AG10803 (cell line): Measurements from ENCODE around the gene AKNA.

Experiments used
- DNase-seq: peaks from one replicate; pipeline ENCODE4 v3.0.0; 2010; ENCODE audit warnings: low read depth
- H3K4me3 ChIP-seq: 2 replicates; pipeline ENCODE4 v1.5.1; 2011; ENCODE audit warnings: mild to moderate bottlenecking, low read length, control low read depth
- TF ChIP-seq, protein P1 (sequence below): conservative IDR thresholded peaks from 2 replicates; pipeline ENCODE4 v1.5.1; 2011; ENCODE audit warnings: mild to moderate bottlenecking, low read length, control low read depth, inconsistent platforms

The AKNA gene

DNA sequence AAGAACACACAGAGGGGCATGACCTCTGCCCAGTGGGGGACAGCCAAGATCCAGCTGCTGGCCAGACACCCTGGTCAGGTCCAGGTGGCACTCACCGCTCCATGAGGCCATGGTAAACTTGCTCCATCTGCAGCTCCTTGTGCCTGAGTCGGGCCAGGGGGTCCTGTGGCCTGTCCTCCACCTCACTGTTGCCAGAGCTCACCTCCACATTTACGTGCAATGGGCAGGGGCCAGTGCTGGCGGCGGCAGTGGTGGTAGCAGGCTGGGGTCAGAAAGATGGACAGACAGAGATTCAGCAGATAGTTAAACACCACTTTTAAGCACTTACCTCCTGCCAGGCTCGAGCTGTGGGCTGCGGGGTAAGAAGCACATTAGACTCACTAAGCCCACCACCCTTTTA, 28.0 kb downstream of the AKNA start:
- TF ChIP-seq, protein P1, sequence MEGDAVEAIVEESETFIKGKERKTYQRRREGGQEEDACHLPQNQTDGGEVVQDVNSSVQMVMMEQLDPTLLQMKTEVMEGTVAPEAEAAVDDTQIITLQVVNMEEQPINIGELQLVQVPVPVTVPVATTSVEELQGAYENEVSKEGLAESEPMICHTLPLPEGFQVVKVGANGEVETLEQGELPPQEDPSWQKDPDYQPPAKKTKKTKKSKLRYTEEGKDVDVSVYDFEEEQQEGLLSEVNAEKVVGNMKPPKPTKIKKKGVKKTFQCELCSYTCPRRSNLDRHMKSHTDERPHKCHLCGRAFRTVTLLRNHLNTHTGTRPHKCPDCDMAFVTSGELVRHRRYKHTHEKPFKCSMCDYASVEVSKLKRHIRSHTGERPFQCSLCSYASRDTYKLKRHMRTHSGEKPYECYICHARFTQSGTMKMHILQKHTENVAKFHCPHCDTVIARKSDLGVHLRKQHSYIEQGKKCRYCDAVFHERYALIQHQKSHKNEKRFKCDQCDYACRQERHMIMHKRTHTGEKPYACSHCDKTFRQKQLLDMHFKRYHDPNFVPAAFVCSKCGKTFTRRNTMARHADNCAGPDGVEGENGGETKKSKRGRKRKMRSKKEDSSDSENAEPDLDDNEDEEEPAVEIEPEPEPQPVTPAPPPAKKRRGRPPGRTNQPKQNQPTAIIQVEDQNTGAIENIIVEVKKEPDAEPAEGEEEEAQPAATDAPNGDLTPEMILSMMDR = no peak
- no peak for DNase-seq
- H3K4me3 ChIP-seq = no peak overlapping the region

DNA sequence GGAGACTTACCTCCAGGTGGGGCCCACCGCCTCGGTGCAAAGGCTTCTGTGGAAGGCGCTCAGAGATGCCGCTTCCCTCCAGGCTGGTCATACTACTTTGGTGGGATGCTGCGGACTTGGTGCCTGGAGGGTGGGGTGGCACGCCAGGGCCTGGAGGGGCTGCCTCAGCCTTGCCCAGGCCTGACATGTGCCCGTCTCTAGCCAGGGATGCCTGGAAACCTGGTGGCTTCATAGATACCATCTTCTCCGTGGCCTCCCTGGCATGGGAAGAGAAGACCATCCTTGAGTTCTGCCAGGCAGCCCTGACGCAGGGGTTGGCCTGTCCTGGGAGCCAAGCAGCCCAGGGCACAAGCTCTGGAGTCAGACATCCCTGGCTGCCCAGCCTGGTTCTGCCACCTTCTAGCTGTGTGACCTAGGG, 29.9 kb downstream of the AKNA start:
- H3K4me3 ChIP-seq = no peak overlapping the region
- TF ChIP-seq, protein P1 = no peak
- no peak for DNase-seq

DNA sequence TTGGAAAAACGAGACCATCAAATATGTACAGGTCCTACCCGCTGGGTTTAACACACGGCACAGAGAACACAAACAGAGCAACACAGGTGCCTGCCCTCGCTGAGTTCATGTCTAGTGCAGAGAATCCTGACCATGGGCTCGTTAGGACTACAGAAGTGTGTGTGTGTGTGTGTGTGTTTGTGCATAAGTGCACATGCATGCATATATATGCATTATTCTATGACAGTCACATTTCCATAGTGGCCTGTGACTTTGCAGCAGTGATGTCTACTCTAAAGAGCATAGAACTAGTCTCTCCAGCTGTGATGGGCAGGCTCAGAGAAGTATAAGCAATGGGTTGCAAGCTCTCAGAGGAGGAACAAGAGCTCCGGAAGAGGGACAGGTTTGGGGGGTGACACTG, 30.4 kb downstream of the AKNA start:
- H3K4me3 ChIP-seq = no peak overlapping the region
- TF ChIP-seq, protein P1 = no peak
- no peak for DNase-seq

DNA sequence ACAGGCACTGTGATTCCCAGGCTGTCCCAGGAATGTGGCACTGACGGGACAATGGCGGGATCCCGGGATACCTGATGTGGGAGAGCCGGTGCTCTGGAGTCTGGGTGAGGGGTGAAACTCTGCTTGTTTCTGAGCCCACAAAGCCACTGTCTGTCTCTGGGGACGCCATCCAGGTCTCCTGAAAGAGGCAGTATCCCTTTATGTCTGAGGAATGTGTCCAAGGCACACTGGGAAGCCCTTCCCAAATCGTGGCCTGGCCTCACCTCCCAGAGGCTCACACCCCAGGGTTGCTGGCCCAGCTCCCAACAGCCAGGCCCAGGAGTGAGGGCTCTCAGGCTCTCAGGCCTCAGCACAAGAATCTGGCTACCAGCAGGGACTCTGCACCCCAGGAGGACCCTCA, 31.0 kb downstream of the AKNA start:
- DNase-seq = no peak
- TF ChIP-seq, protein P1 = no peak
- H3K4me3 ChIP-seq = no peak overlapping the region

DNA sequence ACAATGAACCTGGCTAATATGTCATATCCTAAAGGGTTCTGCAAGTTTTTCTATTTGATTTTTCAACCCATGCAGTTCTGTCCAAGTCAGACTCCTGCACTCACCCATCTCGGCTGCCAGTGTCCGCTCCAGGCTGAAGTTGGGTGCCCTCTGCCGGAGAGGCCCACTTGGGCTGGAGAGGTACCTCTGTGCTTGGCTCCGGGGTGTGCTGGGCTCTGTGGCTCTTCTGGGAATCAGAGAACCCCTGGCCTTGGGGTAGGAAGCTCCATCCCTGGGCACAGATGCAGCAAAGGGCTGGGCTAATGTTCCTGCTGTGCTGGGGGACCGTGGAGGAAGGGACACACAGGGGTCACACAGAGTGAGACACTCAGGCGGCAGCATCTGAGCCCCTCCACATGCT, 32.0 kb downstream of the AKNA start:
- DNase-seq = no peak
- TF ChIP-seq, protein P1 = no peak
- no peak overlapping the region for H3K4me3 ChIP-seq

DNA sequence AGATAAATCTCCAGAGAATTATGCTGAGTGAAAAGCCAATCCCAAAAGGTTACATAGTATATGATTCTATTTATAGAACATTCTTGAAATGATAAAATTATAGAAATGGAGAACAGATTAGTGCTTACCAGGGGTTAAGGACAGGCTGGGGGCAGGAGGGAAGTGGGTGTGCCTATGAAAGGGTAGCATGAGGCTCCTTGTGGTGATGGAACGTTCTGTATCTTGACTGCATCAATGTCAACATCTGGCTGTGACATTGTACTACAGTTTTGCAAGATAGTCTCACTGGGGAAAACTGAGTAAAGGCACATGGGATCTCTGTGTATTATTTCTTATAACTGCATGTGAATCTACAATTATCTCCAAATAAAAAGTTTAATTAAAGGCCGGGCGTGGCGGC, 35.9 kb downstream of the AKNA start:
- TF ChIP-seq, protein P1 = no peak
- no peak for DNase-seq
- no peak overlapping the region for H3K4me3 ChIP-seq

DNA sequence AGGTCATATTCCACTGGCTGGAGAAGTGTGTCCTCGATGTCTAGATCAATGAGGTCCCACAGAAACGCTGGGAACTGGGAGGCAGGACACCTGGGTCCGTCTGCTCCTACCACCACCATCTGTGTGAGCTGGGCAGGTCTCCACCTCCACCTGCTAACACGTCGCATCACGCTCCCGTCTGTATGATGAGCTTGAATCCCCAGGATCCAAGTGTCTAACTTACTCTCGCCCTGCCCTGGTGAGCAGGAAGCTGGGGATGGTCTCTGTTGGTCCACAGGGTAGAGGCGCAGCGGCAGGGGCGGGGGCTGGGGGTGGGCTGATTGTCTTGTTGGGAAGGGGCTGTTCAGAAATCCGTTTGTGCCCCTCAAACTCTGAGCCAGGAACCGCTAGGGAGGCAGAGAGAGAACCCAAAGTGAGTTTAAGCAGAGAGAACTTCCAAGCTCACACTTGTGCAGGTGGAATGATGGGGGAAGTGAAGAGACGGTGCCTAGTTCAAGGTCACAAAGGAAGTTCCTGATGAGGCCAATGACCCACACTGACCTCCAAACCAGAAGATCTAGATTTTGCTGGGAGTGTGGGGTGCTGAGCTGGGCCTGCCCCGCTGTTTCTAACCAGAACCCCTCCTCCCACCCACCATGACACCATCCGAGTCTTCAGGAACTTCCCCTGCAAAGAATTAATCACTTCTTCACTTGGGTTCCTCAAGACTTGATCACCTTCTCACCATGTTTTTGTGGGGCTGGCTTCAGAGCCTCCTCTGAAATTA, 37.0 kb downstream of the AKNA start:
- TF ChIP-seq, protein P1 = no peak
- no peak for DNase-seq
- no peak overlapping the region for H3K4me3 ChIP-seq
